Right lobe of liver (tissue), 6 donors: ENCODE data around the gene CACNA2D3. TPM values are rescaled to one million over a fixed set of nuclear protein-coding genes. Genes with fewer than 3 reads are reported as not detected.

ENCODE experiments used
- ATAC-seq, 4 donors: fragments of 200-7000 bp; cut with Tn5 transposase; one replicate each; pipeline ENCODE4 v1.9.1; 2020; ENCODE audit warnings: mild to moderate bottlenecking in 4 of 4, moderate library complexity in 4 of 4
- DNase-seq, 3 donors: peaks; one replicate each; pipeline ENCODE4 v3.0.0-alpha.2; 2020
- H3K27ac ChIP-seq, 3 donors: fragments of 200-600 bp; one replicate each; pipeline ENCODE4 v1.8.0; 2022
- H3K27me3 ChIP-seq, 2 donors: fragments of 200-600 bp; one replicate each; pipeline ENCODE4 v1.8.0; 2022
- H3K36me3 ChIP-seq, 4 donors: fragments of 200-600 bp; sonication (generic) in 1 of 4; one replicate each; pipeline versions ENCODE4 v1.5.1 to v1.8.0; 2017 to 2022; ENCODE audit warnings: control low read depth in 1 of 4
- H3K4me1 ChIP-seq, 4 donors: fragments of 200-600 bp; sonication (generic) in 1 of 4; one replicate each; pipeline versions ENCODE4 v1.5.1 to v1.8.0; 2017 to 2022; ENCODE audit warnings: control low read depth in 1 of 4
- H3K4me3 ChIP-seq, 3 donors: fragments of 200-600 bp; one replicate each; pipeline ENCODE4 v1.8.0; 2022
- H3K9me3 ChIP-seq, 4 donors: fragments of 200-600 bp; sonication (generic) in 1 of 4; one replicate each; pipeline versions ENCODE4 v1.5.1 to v1.8.0; 2017 to 2022; ENCODE audit warnings: control low read depth in 1 of 4
- POLR2A ChIP-seq: fragments of 450-650 bp; IDR thresholded peaks from one replicate; pipeline ENCODE4 v1.6.1; 2017; ENCODE audit warnings: antibody characterized with exemption, mild to moderate bottlenecking
- WGBS: methylation state at CpG from one replicate; pipeline ENCODE4 v1.1.6; 2018; ENCODE audit warnings: low coverage, low lambda C conversion rate; ENCODE audit not compliant: insufficient coverage; ENCODE audit errors: missing lambda C conversion rate; 5-methylcytosine and 5-hydroxymethylcytosine counted together
- intact Hi-C, 2 donors: fragments of 100-400 bp; cut with DNase I; formaldehyde crosslinking; loops; one replicate each; pipeline versions ENCODE4 v1.11.2 to v1.14.1; 2022
- total RNA-seq, 6 experiments: library from RNA; depleted of rRNA in 2 of 6; stranded (reverse); fragments of >200 nt in 2 of 6; fragmentation: NEBNext Ultra II Directional in 3 of 6; extraction: Animal tissue kit (Norgen Biotek cat#: 25700) in 3 of 6; gene quantifications; one replicate each; pipeline versions ENCODE4 v1.1.0 to v1.2.4, GENCODE V29; 2016 to 2023
- TF ChIP-seq, protein P1 (sequence below), 4 donors: fragments of 200-600 bp in 3 of 4; fragments of 450-650 bp in 1 of 4; IDR thresholded peaks; one replicate each; pipeline versions ENCODE4 v1.5.1 to v1.8.0; 2016 to 2022; ENCODE audit warnings: antibody characterized with exemption in 4 of 4, mild to moderate bottlenecking in 2 of 4
- donor health status: DM: no; HTN: yes; CAD: no.
- donor health status: DM: no; HTN: no; CAD: no.
- donor health status: DM: no; HTN: no; CAD: no.
- donor health status: DM: no; HTN: yes; CAD: no.
- donor health status: DM: no; HTN: yes; CAD: no.

Gene CACNA2D3
- total RNA-seq, 6 experiments from 2014 or later, result 0.28 to 0.87 TPM; not detected in 4

DNA sequence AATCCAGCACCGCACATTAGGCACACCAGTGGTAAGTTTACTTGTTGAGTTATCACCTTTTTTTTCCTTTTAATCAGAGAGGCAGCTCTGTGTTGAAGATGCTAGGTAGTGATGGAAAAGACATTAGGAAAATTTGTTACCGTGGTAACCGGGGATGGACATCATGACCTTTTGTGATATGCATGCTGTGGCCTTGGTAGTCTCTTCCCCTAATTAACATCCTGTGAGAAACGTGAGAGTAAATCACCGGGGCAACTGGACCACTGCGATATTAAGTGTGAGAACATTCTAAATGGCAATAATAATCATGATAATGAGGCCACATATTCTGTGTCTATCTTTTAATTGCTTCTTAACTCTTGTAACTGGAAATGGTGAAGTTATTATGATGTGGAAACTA lies 362.0 kb downstream of the CACNA2D3 start:
- Histone ChIP-seq H3K4me1 (no peaks in the 10 kb centered on the region), H3K36me3 (no peaks in the 10 kb centered on the region), H3K4me3 (no peak overlapping the region), H3K27me3 (no peaks in the 10 kb centered on the region), H3K27ac (no peak overlapping the region), H3K9me3 (no peaks in the 10 kb centered on the region)
- ATAC-seq (no peak), DNase-seq (no peak)
- WGBS, result 71% methylated on average over 6 of the region's 6 CpGs
- TF ChIP-seq, protein P1, sequence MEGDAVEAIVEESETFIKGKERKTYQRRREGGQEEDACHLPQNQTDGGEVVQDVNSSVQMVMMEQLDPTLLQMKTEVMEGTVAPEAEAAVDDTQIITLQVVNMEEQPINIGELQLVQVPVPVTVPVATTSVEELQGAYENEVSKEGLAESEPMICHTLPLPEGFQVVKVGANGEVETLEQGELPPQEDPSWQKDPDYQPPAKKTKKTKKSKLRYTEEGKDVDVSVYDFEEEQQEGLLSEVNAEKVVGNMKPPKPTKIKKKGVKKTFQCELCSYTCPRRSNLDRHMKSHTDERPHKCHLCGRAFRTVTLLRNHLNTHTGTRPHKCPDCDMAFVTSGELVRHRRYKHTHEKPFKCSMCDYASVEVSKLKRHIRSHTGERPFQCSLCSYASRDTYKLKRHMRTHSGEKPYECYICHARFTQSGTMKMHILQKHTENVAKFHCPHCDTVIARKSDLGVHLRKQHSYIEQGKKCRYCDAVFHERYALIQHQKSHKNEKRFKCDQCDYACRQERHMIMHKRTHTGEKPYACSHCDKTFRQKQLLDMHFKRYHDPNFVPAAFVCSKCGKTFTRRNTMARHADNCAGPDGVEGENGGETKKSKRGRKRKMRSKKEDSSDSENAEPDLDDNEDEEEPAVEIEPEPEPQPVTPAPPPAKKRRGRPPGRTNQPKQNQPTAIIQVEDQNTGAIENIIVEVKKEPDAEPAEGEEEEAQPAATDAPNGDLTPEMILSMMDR (IDR thresholded peaks at IDR 0.05), result no peak
- TF ChIP-seq POLR2A, result no peak
- intact Hi-C loops, result no loop called here

DNA sequence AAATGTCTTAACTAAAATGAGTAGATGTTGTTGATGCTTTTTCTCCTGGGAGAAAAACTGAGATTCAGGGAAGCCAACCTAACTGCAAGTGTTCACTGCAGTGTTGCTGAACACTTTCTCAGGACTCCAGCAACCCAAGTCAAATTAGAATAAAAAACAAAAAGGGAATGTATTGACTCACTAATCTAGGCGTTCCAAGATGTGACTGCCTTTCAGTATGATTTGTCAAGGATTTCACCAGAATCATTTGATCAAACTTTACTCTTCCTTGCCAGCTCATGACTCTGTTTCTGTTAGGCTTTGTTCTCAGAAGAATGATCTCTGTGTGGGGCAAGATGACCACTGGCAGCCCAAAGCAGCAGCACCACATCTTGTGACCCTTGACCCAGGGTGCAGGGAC lies 364.0 kb downstream of the CACNA2D3 start:
- intact Hi-C loops, result no loop called here
- no peak for TF ChIP-seq POLR2A
- TF ChIP-seq, protein P1 (IDR thresholded peaks at IDR 0.05), result no peak
- WGBS, result 56% methylated on average over 1 of the region's 1 CpG
- Histone ChIP-seq H3K9me3 (no peaks in the 10 kb centered on the region), H3K27ac (no peak overlapping the region), H3K27me3 (no peaks in the 10 kb centered on the region), H3K4me3 (no peak overlapping the region), H3K4me1 (no peaks in the 10 kb centered on the region), H3K36me3 (no peaks in the 10 kb centered on the region)
- ATAC-seq (no peak), DNase-seq (no peak)

- Histone ChIP-seq H3K27me3 (no peaks in the 10 kb centered on the region), H3K9me3 (no peaks in the 10 kb centered on the region), H3K4me3 (no peak overlapping the region), H3K4me1 (no peaks in the 10 kb centered on the region), H3K36me3 (no peaks in the 10 kb centered on the region), H3K27ac (no peak overlapping the region)
- DNase-seq, result no peak
- no peak for ATAC-seq
- 53% methylated on average over 3 of the region's 5 CpGs for WGBS
- intact Hi-C loops, result no loop called here
- TF ChIP-seq, protein P1 (IDR thresholded peaks at IDR 0.05), result no peak
- TF ChIP-seq POLR2A, result no peak
These were observed 365.9 kb downstream of the CACNA2D3 start for GRCh38 chr3:54488297-54488696.

- Histone ChIP-seq H3K4me3 (no peak overlapping the region), H3K4me1 (no peaks in the 10 kb centered on the region), H3K27me3 (no peaks in the 10 kb centered on the region), H3K36me3 (no peaks in the 10 kb centered on the region), H3K27ac (no peak overlapping the region), H3K9me3 (no peaks in the 10 kb centered on the region)
- WGBS, result 91% methylated on average over 4 of the region's 4 CpGs
- intact Hi-C loops, result no loop called here
- DNase-seq, result no peak
- ATAC-seq, result no peak
- TF ChIP-seq POLR2A, result no peak
- TF ChIP-seq, protein P1 (IDR thresholded peaks at IDR 0.05), result no peak
These were observed 371.9 kb downstream of the CACNA2D3 start for GRCh38 chr3:54494209-54494608.

- ATAC-seq (no peak), DNase-seq (no peak)
- H3K4me1 ChIP-seq, result no peaks in the 10 kb centered on the region
- TF ChIP-seq POLR2A, result no peak
- TF ChIP-seq, protein P1 (IDR thresholded peaks at IDR 0.05), result no peak
- no peaks in the 10 kb centered on the region for H3K27me3 ChIP-seq
- H3K36me3 ChIP-seq, result no peaks in the 10 kb centered on the region
- H3K9me3 ChIP-seq, result no peaks in the 10 kb centered on the region
- no peak overlapping the region for H3K4me3 ChIP-seq
- WGBS, result 50% methylated on average over 3 of the region's 3 CpGs
- no peak overlapping the region for H3K27ac ChIP-seq
- intact Hi-C loops, result no loop called here
These were observed 384.3 kb downstream of the CACNA2D3 start for GRCh38 chr3:54506603-54507002.
